ENCODE results near the gene ARID3A.
A peak's percentile ranks its signal among the peaks of the same experiment; 100 is the strongest.

The ARID3A gene

GRCh38 chr19:995051-995827 lies 69.4 kb downstream of the ARID3A start:
- TF ChIP-seq POLR2A (IDR thresholded peaks at IDR 0.05; ENCODE audit: low read depth, low read length), result no peak
- TF ChIP-seq POLR2AphosphoS5 (IDR thresholded peaks at IDR 0.05; ENCODE audit: low read depth, low read length), result no peak; the same call in 1 of the 2 replicates
- TF ChIP-seq PAX5 (IDR thresholded peaks at IDR 0.05; ENCODE audit: insufficient read depth, low read length, severe bottlenecking), result no peak
- no peak for TF ChIP-seq SPI1 (IDR thresholded peaks at IDR 0.05; ENCODE audit: low read depth, low read length)
- TF ChIP-seq POU2F2 (IDR thresholded peaks at IDR 0.05; ENCODE audit: low read depth, low read length), result no peak
- TF ChIP-seq TAF1 (IDR thresholded peaks at IDR 0.05; ENCODE audit: low read depth, low read length), result no peak
- FAIRE-seq, result no peak
- no peak for DNase-seq (ENCODE audit: insufficient read length, low spot score)

- peak; percentile 69 for DNase-seq (ENCODE audit: insufficient read length, low spot score)
- no peak for TF ChIP-seq POLR2A (IDR thresholded peaks at IDR 0.05; ENCODE audit: low read depth, low read length)
- no peak for TF ChIP-seq POU2F2 (IDR thresholded peaks at IDR 0.05; ENCODE audit: low read depth, low read length)
- no peak for TF ChIP-seq SPI1 (IDR thresholded peaks at IDR 0.05; ENCODE audit: low read depth, low read length)
- TF ChIP-seq TAF1 (IDR thresholded peaks at IDR 0.05; ENCODE audit: low read depth, low read length), result no peak
- no peak for TF ChIP-seq POLR2AphosphoS5 (IDR thresholded peaks at IDR 0.05; ENCODE audit: low read depth, low read length)
- no peak for TF ChIP-seq PAX5 (IDR thresholded peaks at IDR 0.05; ENCODE audit: insufficient read depth, low read length, severe bottlenecking)
- FAIRE-seq, result peak; percentile 74
Measured at GRCh38 chr19:996051-996838, 70.4 kb downstream of the ARID3A start.

GRCh38 chr19:998064-998463 lies 72.2 kb downstream of the ARID3A start:
- no peak for TF ChIP-seq POU2F2 (IDR thresholded peaks at IDR 0.05; ENCODE audit: low read depth, low read length)
- no peak for TF ChIP-seq SPI1 (IDR thresholded peaks at IDR 0.05; ENCODE audit: low read depth, low read length)
- no peak for TF ChIP-seq TAF1 (IDR thresholded peaks at IDR 0.05; ENCODE audit: low read depth, low read length)
- TF ChIP-seq POLR2AphosphoS5 (IDR thresholded peaks at IDR 0.05; ENCODE audit: low read depth, low read length), result no peak
- TF ChIP-seq PAX5 (IDR thresholded peaks at IDR 0.05; ENCODE audit: insufficient read depth, low read length, severe bottlenecking), result no peak
- TF ChIP-seq POLR2A (IDR thresholded peaks at IDR 0.05; ENCODE audit: low read depth, low read length), result no peak
- no peak for FAIRE-seq

DNA sequence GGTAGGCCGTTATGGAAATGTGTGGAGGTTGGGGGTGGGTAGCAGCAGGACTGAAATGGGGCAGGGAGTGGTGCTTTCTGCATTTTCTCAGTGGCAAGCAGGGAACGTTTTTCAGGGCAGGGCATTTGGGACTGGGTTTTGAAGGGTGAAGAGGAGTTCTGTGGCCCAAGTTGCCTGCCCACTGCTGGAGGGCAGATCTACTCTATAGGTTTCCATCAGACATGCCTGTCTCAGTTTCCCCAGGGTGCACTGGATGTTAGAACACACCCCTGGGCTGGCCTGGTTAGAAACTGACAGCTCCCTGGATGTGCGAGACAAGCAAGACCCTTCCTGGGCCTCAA lies 73.5 kb downstream of the ARID3A start:
- no peak for DNase-seq (ENCODE audit: insufficient read length, low spot score)
- FAIRE-seq, result no peak
- TF ChIP-seq POLR2A (IDR thresholded peaks at IDR 0.05; ENCODE audit: low read depth, low read length) (no peak), POLR2AphosphoS5 (IDR thresholded peaks at IDR 0.05; ENCODE audit: low read depth, low read length) (no peak), PAX5 (IDR thresholded peaks at IDR 0.05; ENCODE audit: insufficient read depth, low read length, severe bottlenecking) (no peak), SPI1 (IDR thresholded peaks at IDR 0.05; ENCODE audit: low read depth, low read length) (no peak), TAF1 (IDR thresholded peaks at IDR 0.05; ENCODE audit: low read depth, low read length) (no peak), POU2F2 (IDR thresholded peaks at IDR 0.05; ENCODE audit: low read depth, low read length) (no peak)

More at GRCh38 chr19:998064-998463, 72.2 kb downstream of the ARID3A start:
- no peak for DNase-seq (ENCODE audit: insufficient read length, low spot score)

GRCh38 chr19:1000095-1000494 lies 74.3 kb downstream of the ARID3A start, which contains the start of gene GRIN3B:
GRIN3B (plus strand) TSS chr19:1000419; CDS start chr19:1000438, 19 bp downstream.
- FAIRE-seq, result no peak
- TF ChIP-seq POLR2A (IDR thresholded peaks at IDR 0.05; ENCODE audit: low read depth, low read length) (no peak), POLR2AphosphoS5 (IDR thresholded peaks at IDR 0.05; ENCODE audit: low read depth, low read length) (no peak), TAF1 (IDR thresholded peaks at IDR 0.05; ENCODE audit: low read depth, low read length) (no peak), SPI1 (IDR thresholded peaks at IDR 0.05; ENCODE audit: low read depth, low read length) (no peak), PAX5 (IDR thresholded peaks at IDR 0.05; ENCODE audit: insufficient read depth, low read length, severe bottlenecking) (no peak), POU2F2 (IDR thresholded peaks at IDR 0.05; ENCODE audit: low read depth, low read length) (no peak)
- DNase-seq (ENCODE audit: insufficient read length, low spot score), result peak; percentile 83

GRCh38 chr19:1000591-1001537 lies 75.0 kb downstream of the ARID3A start:
- TF ChIP-seq SPI1 (IDR thresholded peaks at IDR 0.05; ENCODE audit: low read depth, low read length) (no peak), PAX5 (IDR thresholded peaks at IDR 0.05; ENCODE audit: insufficient read depth, low read length, severe bottlenecking) (no peak), POU2F2 (IDR thresholded peaks at IDR 0.05; ENCODE audit: low read depth, low read length) (no peak), POLR2AphosphoS5 (IDR thresholded peaks at IDR 0.05; ENCODE audit: low read depth, low read length) (no peak), TAF1 (IDR thresholded peaks at IDR 0.05; ENCODE audit: low read depth, low read length) (no peak), POLR2A (IDR thresholded peaks at IDR 0.05; ENCODE audit: low read depth, low read length) (no peak)
- DNase-seq (ENCODE audit: insufficient read length, low spot score) (no peak), FAIRE-seq (no peak)

- TF ChIP-seq SPI1 (IDR thresholded peaks at IDR 0.05; ENCODE audit: low read depth, low read length) (no peak), POU2F2 (IDR thresholded peaks at IDR 0.05; ENCODE audit: low read depth, low read length) (no peak), PAX5 (IDR thresholded peaks at IDR 0.05; ENCODE audit: insufficient read depth, low read length, severe bottlenecking) (no peak), TAF1 (IDR thresholded peaks at IDR 0.05; ENCODE audit: low read depth, low read length) (no peak), POLR2AphosphoS5 (IDR thresholded peaks at IDR 0.05; ENCODE audit: low read depth, low read length) (no peak), POLR2A (IDR thresholded peaks at IDR 0.05; ENCODE audit: low read depth, low read length) (no peak)
- FAIRE-seq (peak; percentile 80), DNase-seq (ENCODE audit: insufficient read length, low spot score) (peak; percentile 89)
Measured at GRCh38 chr19:1001538-1002166, 75.8 kb downstream of the ARID3A start.

DNA sequence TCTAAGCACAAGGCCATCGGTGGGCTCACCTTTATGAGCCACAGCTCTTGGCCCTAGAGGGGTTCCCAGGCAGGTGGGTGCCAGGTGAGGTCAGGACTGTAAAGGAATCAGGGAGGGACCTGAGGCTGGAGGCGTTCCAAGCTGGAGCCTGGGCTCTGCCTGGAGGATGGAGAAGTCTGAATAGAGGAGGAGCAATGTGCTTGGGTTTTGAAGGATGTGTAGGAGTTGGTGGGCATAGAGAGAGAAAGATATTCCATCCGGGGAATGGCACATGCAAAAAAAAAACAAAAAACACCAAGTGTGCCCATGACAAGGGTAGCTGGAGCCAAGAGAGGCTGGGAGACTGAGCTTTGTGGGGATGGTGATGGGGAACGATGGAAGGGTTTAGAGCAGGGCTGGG lies 76.8 kb downstream of the ARID3A start:
- FAIRE-seq, result no peak
- TF ChIP-seq PAX5 (IDR thresholded peaks at IDR 0.05; ENCODE audit: insufficient read depth, low read length, severe bottlenecking), result no peak
- no peak for TF ChIP-seq POLR2AphosphoS5 (IDR thresholded peaks at IDR 0.05; ENCODE audit: low read depth, low read length)
- no peak for TF ChIP-seq POLR2A (IDR thresholded peaks at IDR 0.05; ENCODE audit: low read depth, low read length)
- TF ChIP-seq POU2F2 (IDR thresholded peaks at IDR 0.05; ENCODE audit: low read depth, low read length), result no peak
- TF ChIP-seq TAF1 (IDR thresholded peaks at IDR 0.05; ENCODE audit: low read depth, low read length), result no peak
- no peak for DNase-seq (ENCODE audit: insufficient read length, low spot score)
